ENCODE data around the gene SLC6A13. TPM values are rescaled to one million over a fixed set of nuclear protein-coding genes. Genes with fewer than 3 reads are reported as not detected.
A peak's percentile ranks its signal among the peaks of the same experiment; 100 is the strongest.

The SLC6A13 gene
- total and polyA plus RNA-seq, 8 donors = not detected

DNA sequence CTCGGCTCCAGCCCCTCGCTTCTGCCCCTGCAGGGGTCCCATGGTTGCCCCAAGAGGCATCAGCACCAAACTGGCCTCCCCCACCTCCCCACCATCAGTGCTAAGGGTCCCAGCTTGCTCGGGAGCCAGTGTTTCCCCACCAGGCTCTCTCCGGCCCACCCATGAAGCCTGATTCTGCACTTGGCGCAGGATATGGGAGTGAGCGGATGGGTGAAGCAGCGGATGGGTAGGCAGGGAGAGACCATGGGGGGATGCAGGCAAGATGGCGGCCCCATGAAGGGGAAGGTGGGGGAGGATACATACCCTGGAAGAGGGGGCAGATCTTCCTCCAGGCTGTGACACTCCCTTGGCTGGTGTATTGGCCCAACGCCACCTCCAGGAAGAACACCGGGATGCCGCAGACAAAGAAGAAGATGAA, 58.4 kb downstream of the SLC6A13 start:
- peaks cover 4 to 87% (median 34%) of the 10 kb centered on the region in 3 donors for H3K27me3 ChIP-seq
- H3K27ac ChIP-seq = no peak overlapping the region
- DNase-seq = no peak
- no peaks in the 10 kb centered on the region for H3K9me3 ChIP-seq
- H3K4me3 ChIP-seq = peak overlapping the region in 3 of 4 donors; percentile 49 to 56 (median 53)
- no peak for TF ChIP-seq POLR2AphosphoS5 (IDR thresholded peaks at IDR 0.05)
- no peak for TF ChIP-seq EP300 (IDR thresholded peaks at IDR 0.05)
- TF ChIP-seq, protein P1, sequence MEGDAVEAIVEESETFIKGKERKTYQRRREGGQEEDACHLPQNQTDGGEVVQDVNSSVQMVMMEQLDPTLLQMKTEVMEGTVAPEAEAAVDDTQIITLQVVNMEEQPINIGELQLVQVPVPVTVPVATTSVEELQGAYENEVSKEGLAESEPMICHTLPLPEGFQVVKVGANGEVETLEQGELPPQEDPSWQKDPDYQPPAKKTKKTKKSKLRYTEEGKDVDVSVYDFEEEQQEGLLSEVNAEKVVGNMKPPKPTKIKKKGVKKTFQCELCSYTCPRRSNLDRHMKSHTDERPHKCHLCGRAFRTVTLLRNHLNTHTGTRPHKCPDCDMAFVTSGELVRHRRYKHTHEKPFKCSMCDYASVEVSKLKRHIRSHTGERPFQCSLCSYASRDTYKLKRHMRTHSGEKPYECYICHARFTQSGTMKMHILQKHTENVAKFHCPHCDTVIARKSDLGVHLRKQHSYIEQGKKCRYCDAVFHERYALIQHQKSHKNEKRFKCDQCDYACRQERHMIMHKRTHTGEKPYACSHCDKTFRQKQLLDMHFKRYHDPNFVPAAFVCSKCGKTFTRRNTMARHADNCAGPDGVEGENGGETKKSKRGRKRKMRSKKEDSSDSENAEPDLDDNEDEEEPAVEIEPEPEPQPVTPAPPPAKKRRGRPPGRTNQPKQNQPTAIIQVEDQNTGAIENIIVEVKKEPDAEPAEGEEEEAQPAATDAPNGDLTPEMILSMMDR (IDR thresholded peaks at IDR 0.05) = no peak
- no peak for TF ChIP-seq POLR2A (IDR thresholded peaks at IDR 0.05)
- WGBS, 5 donors = 89 to 93% (median 90%) methylated on average over 9 to 11 of the region's 11 CpGs
- intact Hi-C loops (cut with DNase I; ENCODE audit: low total_unique reads) = no loop called here
- H3K36me3 ChIP-seq = no peaks in the 10 kb centered on the region
- H3K4me1 ChIP-seq = peaks cover 10 to 20% (median 12%) of the 10 kb centered on the region in 4 donors

DNA sequence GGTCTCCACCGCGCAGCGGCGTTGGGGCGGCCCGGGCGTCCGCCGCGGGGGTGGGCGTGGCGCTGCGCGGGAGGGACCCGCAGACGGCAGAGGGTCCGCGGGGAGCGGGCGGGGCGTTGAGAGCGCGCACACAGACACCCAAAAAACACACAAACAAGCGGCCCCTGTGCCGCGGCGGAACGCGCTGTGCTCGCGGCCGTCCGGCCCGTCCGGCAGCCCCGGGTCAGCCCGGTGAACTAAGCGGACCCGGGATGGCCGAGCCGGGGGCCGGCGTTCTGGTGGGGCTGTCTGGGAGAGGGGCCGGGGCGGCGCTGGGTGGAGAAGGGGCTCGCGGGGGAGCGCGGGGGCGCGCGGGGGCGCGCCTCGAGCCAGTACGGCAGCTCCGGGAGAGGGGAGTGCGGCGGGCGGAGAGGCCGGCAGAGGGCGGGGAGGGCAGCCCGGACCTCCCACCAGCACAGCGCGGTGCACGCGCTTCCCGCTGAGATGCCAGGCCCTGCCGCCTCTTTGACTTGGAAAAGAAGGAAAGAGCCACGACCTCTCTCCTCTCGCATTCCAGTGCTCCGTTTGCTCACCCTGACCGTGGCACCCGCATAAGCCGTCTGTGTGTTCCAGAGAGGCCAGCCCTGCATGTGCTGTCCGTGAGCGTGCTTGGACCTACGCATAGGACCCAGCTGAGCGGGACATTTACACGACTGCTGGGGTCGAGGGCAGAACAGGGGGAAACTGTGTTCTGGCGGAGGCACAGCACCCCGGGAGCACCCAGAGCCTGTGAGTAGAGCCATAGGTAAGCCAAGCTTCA, 59.0 kb downstream of the SLC6A13 start:
- Histone ChIP-seq H3K27me3 (peaks cover 4 to 87% (median 40%) of the 10 kb centered on the region in 3 donors), H3K27ac (peak overlapping the region in 1 of 5 donors; percentile 27), H3K4me3 (peak overlapping the region; percentile 49 to 56 (median 51)), H3K36me3 (no peaks in the 10 kb centered on the region), H3K4me1 (peaks cover 10 to 22% (median 12%) of the 10 kb centered on the region in 4 donors), H3K9me3 (no peaks in the 10 kb centered on the region)
- 3 to 31% (median 17%) methylated on average over 61 to 84 of the region's 84 CpGs for WGBS, 5 donors
- no peak for TF ChIP-seq POLR2AphosphoS5 (IDR thresholded peaks at IDR 0.05)
- no peak for TF ChIP-seq EP300 (IDR thresholded peaks at IDR 0.05)
- TF ChIP-seq, protein P1 (IDR thresholded peaks at IDR 0.05) = no peak
- intact Hi-C loops (cut with DNase I; ENCODE audit: low total_unique reads) = no loop called here
- DNase-seq = peak in 1 of 2 donors; percentile 67

DNA sequence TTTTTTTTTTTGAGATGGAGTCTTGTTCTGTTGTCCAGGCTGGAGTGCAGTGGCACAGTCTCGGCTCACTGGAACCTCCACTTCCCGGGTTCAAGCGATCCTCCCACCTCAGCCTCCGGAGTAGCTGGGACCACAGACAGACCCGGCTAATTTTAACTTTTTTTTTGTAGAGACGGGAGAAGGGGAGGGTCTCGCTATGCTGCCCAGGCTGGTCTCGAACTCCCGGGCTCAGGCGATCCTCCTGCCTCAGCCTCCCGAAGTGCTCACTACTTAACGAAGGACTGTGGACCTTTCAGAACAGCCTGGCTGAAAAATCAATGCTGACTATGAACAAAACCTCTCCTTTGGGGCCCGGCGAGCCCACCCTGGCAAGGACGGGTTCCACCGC, 59.6 kb downstream of the SLC6A13 start:
- 61 to 68% (median 64%) methylated on average over 16 of the region's 16 CpGs for WGBS, 5 donors
- intact Hi-C loops (cut with DNase I; ENCODE audit: low total_unique reads) = no loop called here
- Histone ChIP-seq H3K9me3 (no peaks in the 10 kb centered on the region), H3K27ac (no peak overlapping the region), H3K27me3 (peaks cover 4 to 87% (median 41%) of the 10 kb centered on the region in 3 donors), H3K4me3 (peak overlapping the region; percentile 49 to 56 (median 51)), H3K4me1 (peaks cover 10 to 22% (median 12%) of the 10 kb centered on the region in 4 donors), H3K36me3 (no peaks in the 10 kb centered on the region)
- no peak for DNase-seq
- TF ChIP-seq POLR2A (IDR thresholded peaks at IDR 0.05) (no peak), EP300 (IDR thresholded peaks at IDR 0.05) (no peak), POLR2AphosphoS5 (IDR thresholded peaks at IDR 0.05) (no peak)
- TF ChIP-seq, protein P1 (IDR thresholded peaks at IDR 0.05) = no peak

DNA sequence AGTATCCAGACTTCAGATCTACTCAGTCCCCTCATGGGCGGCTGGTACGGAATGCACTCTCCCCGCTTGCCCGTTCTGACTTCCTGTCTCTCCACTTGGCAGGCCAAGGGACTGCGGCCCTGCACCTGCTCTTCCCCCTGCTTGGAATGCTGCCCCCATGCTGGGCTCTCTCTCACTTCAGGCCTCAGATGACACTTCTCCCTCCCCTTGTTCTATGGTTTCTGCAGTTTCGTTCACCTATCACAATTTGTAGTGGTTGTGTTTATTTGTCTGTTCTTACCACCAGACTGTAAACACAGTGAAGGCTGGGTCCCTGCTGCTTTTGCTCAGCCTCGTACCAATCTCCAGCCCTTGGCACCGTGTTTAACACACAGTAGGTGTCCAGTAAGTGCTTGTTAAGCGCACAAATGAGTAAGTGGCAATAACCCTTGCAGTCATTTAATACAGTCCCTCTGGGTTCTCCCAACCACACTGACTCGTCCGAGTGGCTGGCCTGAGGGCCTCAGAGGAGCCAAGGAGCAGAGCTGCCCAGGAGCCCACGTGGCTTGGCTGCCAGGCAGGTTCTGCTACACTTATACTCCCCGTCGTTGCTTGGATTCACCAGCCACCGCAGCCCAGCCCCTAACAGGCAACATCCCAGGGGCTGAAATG, 60.4 kb downstream of the SLC6A13 start:
- Histone ChIP-seq H3K9me3 (no peaks in the 10 kb centered on the region), H3K4me3 (no peak overlapping the region), H3K27ac (no peak overlapping the region), H3K27me3 (peaks cover 4 to 91% (median 41%) of the 10 kb centered on the region in 3 donors), H3K36me3 (no peaks in the 10 kb centered on the region), H3K4me1 (peaks cover 10 to 22% (median 12%) of the 10 kb centered on the region in 4 donors)
- 39 to 61% (median 46%) methylated on average over 11 to 15 of the region's 15 CpGs for WGBS, 5 donors
- no peak for TF ChIP-seq POLR2AphosphoS5 (IDR thresholded peaks at IDR 0.05)
- intact Hi-C loops (cut with DNase I; ENCODE audit: low total_unique reads) = no loop called here
- DNase-seq = no peak
